ENCODE results near the gene SPTLC3. TPM values are rescaled to one million over a fixed set of nuclear protein-coding genes. Genes with fewer than 3 reads are reported as not detected.

SPTLC3 gene
- total and polyA plus RNA-seq, 2 of the 13 experiments (the other 11 are each of a cell fraction or from before 2014, with no cell fraction given), result 20.5 to 95.6 TPM

- TF ChIP-seq E2F5 (CRISPR knock-in tag; conservative IDR thresholded peaks at IDR 0.05), result no peak
- 0 out of 2 replicates have a peak, but pooled peaks have one; percentile 21 for TF ChIP-seq ZNF646 (CRISPR knock-in tag; IDR thresholded peaks at IDR 0.05)
- TF ChIP-seq STAT5B (CRISPR knock-in tag; IDR thresholded peaks at IDR 0.05), result no peak
- peak; percentile 33; the same call in 1 of the 2 replicates for TF ChIP-seq ZNF143 (CRISPR knock-in tag; IDR thresholded peaks at IDR 0.05)
- no peak for TF ChIP-seq SOX6 (IDR thresholded peaks at IDR 0.05)
- TF ChIP-seq SOX6 (CRISPR knock-in tag; IDR thresholded peaks at IDR 0.05), result no peak; the same call in 1 of the 2 replicates
- TF ChIP-seq FOXJ3 (CRISPR knock-in tag; IDR thresholded peaks at IDR 0.05; ENCODE audit: borderline replicate concordance), result peak; percentile 48; the same call in 1 of the 2 replicates
- TF ChIP-seq ZNF224 (CRISPR knock-in tag; IDR thresholded peaks at IDR 0.05), result no peak
- no peak for TF ChIP-seq ZBTB7A (CRISPR knock-in tag; IDR thresholded peaks at IDR 0.05)
- no peak for TF ChIP-seq DDIT3 (CRISPR knock-in tag; IDR thresholded peaks at IDR 0.05)
- no peak for TF ChIP-seq ARHGAP35 (CRISPR knock-in tag; IDR thresholded peaks at IDR 0.05; ENCODE audit: borderline replicate concordance)
- no peak for TF ChIP-seq ZEB1 (IDR thresholded peaks at IDR 0.05; ENCODE audit: insufficient replicate concordance, low read depth)
- no peak; the same call in 1 of the 2 replicates for TF ChIP-seq ISX (CRISPR knock-in tag; conservative IDR thresholded peaks at IDR 0.05)
- no peak for TF ChIP-seq ZFY (CRISPR knock-in tag; IDR thresholded peaks at IDR 0.05)
- TF ChIP-seq SALL2 (CRISPR knock-in tag; IDR thresholded peaks at IDR 0.05), result no peak
- TF ChIP-seq CBX5 (CRISPR knock-in tag; IDR thresholded peaks at IDR 0.05; ENCODE audit: borderline replicate concordance), result no peak
- TF ChIP-seq ATF7 (IDR thresholded peaks at IDR 0.05), result peak; percentile 94
- TF ChIP-seq ATF7 (CRISPR knock-in tag; IDR thresholded peaks at IDR 0.05), result no peak
- TF ChIP-seq ZNF441 (CRISPR knock-in tag; IDR thresholded peaks at IDR 0.05; ENCODE audit: borderline replicate concordance), result no peak
- no peak for TF ChIP-seq SRY (CRISPR knock-in tag; IDR thresholded peaks at IDR 0.05)
- TF ChIP-seq IRF2 (CRISPR knock-in tag; IDR thresholded peaks at IDR 0.05), result no peak
- TF ChIP-seq TEF (CRISPR knock-in tag; IDR thresholded peaks at IDR 0.05), result 0 out of 2 replicates have a peak, but pooled peaks have one; percentile 64
These were observed 1.1 kb downstream of the SPTLC3 start (continued) for GRCh38 chr20:13009682-13010406.
